ENCODE results near the gene EGFLAM. TPM values are rescaled to one million over a fixed set of nuclear protein-coding genes. Genes with fewer than 3 reads are reported as not detected.

EGFLAM gene
- total RNA-seq, 1 experiment from 2014 or later = 0.33 TPM

DNA sequence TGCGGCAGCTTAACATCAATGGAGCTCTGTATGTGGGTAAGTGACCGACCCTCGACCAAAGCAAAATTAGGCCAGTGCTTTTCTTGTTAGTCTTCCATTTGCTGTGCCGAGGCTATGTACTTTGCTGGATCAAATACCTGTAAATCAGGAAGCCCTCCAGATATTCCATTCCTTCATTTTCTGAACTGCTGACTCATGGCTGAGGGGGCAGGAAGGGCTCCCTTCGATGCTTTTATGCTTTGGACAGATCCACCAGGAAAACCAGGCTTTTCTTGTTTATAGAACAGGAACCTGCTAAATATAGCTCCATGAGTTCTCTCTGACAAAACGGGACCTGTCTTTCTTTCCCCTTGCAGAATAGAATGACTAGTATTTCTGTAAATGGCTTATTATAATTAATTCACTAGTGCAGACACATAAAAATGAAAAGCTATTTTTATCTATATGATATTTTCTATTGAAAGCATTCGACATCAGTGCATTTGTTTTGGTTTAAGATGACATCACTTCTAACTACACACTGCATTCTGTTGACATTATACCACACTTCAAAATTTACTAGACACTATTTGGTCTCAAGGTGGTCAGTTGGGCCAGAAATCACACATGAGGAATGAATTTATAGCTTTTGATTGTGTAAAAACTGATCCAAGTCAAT is 204.7 kb downstream of the EGFLAM start:
- Histone ChIP-seq H3K27me3 (ENCODE audit: insufficient read depth, low read length) (no peaks in the 10 kb centered on the region), H2BK5ac (ENCODE audit: insufficient read length, low read length) (no peak overlapping the region), H2BK15ac (ENCODE audit: low read depth, low read length) (no peak overlapping the region), H3T11ph (ENCODE audit: low read length) (no peak overlapping the region), H4K8ac (replicated peaks; ENCODE audit: insufficient read length, low read depth, low read length) (no peak overlapping the region), H3K4me2 (ENCODE audit: insufficient read depth, insufficient read length, low read length) (no peak overlapping the region), H3K79me1 (ENCODE audit: insufficient read depth, low read depth, low read length, poor library complexity, severe bottlenecking) (no peaks in the 10 kb centered on the region), H2AK5ac (ENCODE audit: insufficient read length, low read length) (no peak overlapping the region), H4K91ac (ENCODE audit: insufficient read length, low read depth, low read length) (no peak overlapping the region), H3K18ac (ENCODE audit: insufficient read length, low read depth, low read length) (no peak overlapping the region), H4K20me1 (ENCODE audit: control insufficient read depth, insufficient read depth, insufficient read length) (no peaks in the 10 kb centered on the region), H3K23me2 (ENCODE audit: insufficient read length, low read depth, low read length, poor library complexity, severe bottlenecking) (no peaks in the 10 kb centered on the region), H2BK120ac (ENCODE audit: low read depth, low read length, poor library complexity, severe bottlenecking) (no peak overlapping the region), H4K5ac (ENCODE audit: insufficient read length, low read depth, low read length) (no peak overlapping the region), H3K27ac (ENCODE audit: insufficient read length, low read depth, low read length) (no peak overlapping the region), H2BK20ac (ENCODE audit: low read depth, low read length, poor library complexity, severe bottlenecking) (no peak overlapping the region), H3K9me3 (ENCODE audit: control insufficient read depth, low read depth, low read length) (no peaks in the 10 kb centered on the region), H3K79me2 (ENCODE audit: insufficient read depth, low read length) (no peaks in the 10 kb centered on the region), H2BK12ac (ENCODE audit: insufficient read length, low read depth, low read length) (no peak overlapping the region), H3K4ac (ENCODE audit: low read depth, low read length) (no peak overlapping the region), H3K14ac (ENCODE audit: insufficient read depth, low read length) (no peak overlapping the region), H2AFZ (ENCODE audit: low read length) (no peak overlapping the region), H3K4me1 (ENCODE audit: insufficient read depth, low read length) (no peaks in the 10 kb centered on the region), H3K23ac (ENCODE audit: insufficient read length, low read depth, low read length) (no peak overlapping the region), H3K56ac (ENCODE audit: insufficient read length, low read depth, low read length) (no peak overlapping the region), H3K9ac (ENCODE audit: extremely low read depth, insufficient read length, low read length) (no peak overlapping the region)
- Mint-ChIP-seq H3K9me3 (no peaks in the 10 kb centered on the region), H3K4me1 (peaks cover 6 to 8% of the 10 kb centered on the region in 2 experiments), H3K27me3 (ENCODE audit: low read depth) (peaks cover 4% of the 10 kb centered on the region), H3K36me3 (ENCODE audit: insufficient read depth in 1 of 3, low read depth in 3 of 3) (no peaks in the 10 kb centered on the region; a peak in 1 of 7 replicates), H3K4me3 (no peak overlapping the region), H3K27ac (no peak overlapping the region; a peak in 1 of 7 replicates)
- DNase-seq = no peak
- WGBS (ENCODE audit: extremely low coverage, insufficient read length, low lambda C conversion rate) = no CpG with 5 or more reads among the region's 7 CpGs
- no peak for TF ChIP-seq CTCF (conservative IDR thresholded peaks at IDR 0.05)
